Measurements from ENCODE around the gene BACE1. TPM values are rescaled to one million over a fixed set of nuclear protein-coding genes. Genes with fewer than 3 reads are reported as not detected.
"Not testable (repeated sequence)": the region's sequence is repeated elsewhere in the genome, so short reads cannot be mapped to it uniquely, and the experiment has no call there.

Gene BACE1
- polyA plus RNA-seq, 2 donors, result 4.9 to 6.9 TPM

GRCh38 chr11:117284053-117284452 lies 32.0 kb downstream of the BACE1 start:
- H3K4me3 ChIP-seq (ENCODE audit: low read depth in 1 of 2, low read length in 2 of 2), result no peak overlapping the region
- H3K27ac ChIP-seq (ENCODE audit: low read depth in 2 of 2, low read length in 1 of 2), result no peak overlapping the region
- peaks cover 2 to 5% of the 10 kb centered on the region in 2 donors for H3K4me1 ChIP-seq (ENCODE audit: control insufficient read depth in 2 of 2, insufficient read depth in 2 of 2, low read length in 1 of 2)
- no peaks in the 10 kb centered on the region for H3K27me3 ChIP-seq (ENCODE audit: control insufficient read depth in 1 of 2, insufficient read depth in 2 of 2, low read length in 2 of 2)
- H3K9me3 ChIP-seq (ENCODE audit: control insufficient read depth in 2 of 2, insufficient read depth in 1 of 2, low read depth in 1 of 2, low read length in 1 of 2), result no peaks in the 10 kb centered on the region
- WGBS, 2 donors, result 92 to 99% methylated on average over 2 of the region's 2 CpGs
- H3K36me3 ChIP-seq (ENCODE audit: control insufficient read depth in 2 of 2, insufficient read depth in 2 of 2, low read length in 1 of 2), result peaks cover 9 to 11% of the 10 kb centered on the region in 2 donors

GRCh38 chr11:117282956-117283355 lies 33.1 kb downstream of the BACE1 start:
- WGBS, 2 donors, result 89 to 91% methylated on average over 3 of the region's 3 CpGs
- no peaks in the 10 kb centered on the region for H3K27me3 ChIP-seq (ENCODE audit: control insufficient read depth in 1 of 2, insufficient read depth in 2 of 2, low read length in 2 of 2)
- peaks cover 9% of the 10 kb centered on the region in 2 donors for H3K36me3 ChIP-seq (ENCODE audit: control insufficient read depth in 2 of 2, insufficient read depth in 2 of 2, low read length in 1 of 2)
- H3K4me1 ChIP-seq (ENCODE audit: control insufficient read depth in 2 of 2, insufficient read depth in 2 of 2, low read length in 1 of 2), result peaks cover 2 to 5% of the 10 kb centered on the region in 2 donors
- no peak overlapping the region for H3K4me3 ChIP-seq (ENCODE audit: low read depth in 1 of 2, low read length in 2 of 2)
- no peaks in the 10 kb centered on the region for H3K9me3 ChIP-seq (ENCODE audit: control insufficient read depth in 2 of 2, insufficient read depth in 1 of 2, low read depth in 1 of 2, low read length in 1 of 2)
- H3K27ac ChIP-seq (ENCODE audit: low read depth in 2 of 2, low read length in 1 of 2), result no peak overlapping the region

GRCh38 chr11:117281869-117282268 lies 34.2 kb downstream of the BACE1 start:
- no peak overlapping the region for H3K27ac ChIP-seq (ENCODE audit: low read depth in 2 of 2, low read length in 1 of 2)

GRCh38 chr11:117281159-117281558 lies 34.9 kb downstream of the BACE1 start:
- Histone ChIP-seq H3K27ac (ENCODE audit: low read depth in 2 of 2, low read length in 1 of 2) (peak overlapping the region in 1 of 2 donors; percentile 6), H3K36me3 (ENCODE audit: control insufficient read depth in 2 of 2, insufficient read depth in 2 of 2, low read length in 1 of 2) (peaks cover 4 to 7% of the 10 kb centered on the region in 2 donors), H3K4me3 (ENCODE audit: low read depth in 1 of 2, low read length in 2 of 2) (no peak overlapping the region), H3K4me1 (ENCODE audit: control insufficient read depth in 2 of 2, insufficient read depth in 2 of 2, low read length in 1 of 2) (peaks cover 0 to 5% of the 10 kb centered on the region in 2 donors), H3K27me3 (ENCODE audit: control insufficient read depth in 1 of 2, insufficient read depth in 2 of 2, low read length in 2 of 2) (no peaks in the 10 kb centered on the region), H3K9me3 (ENCODE audit: control insufficient read depth in 2 of 2, insufficient read depth in 1 of 2, low read depth in 1 of 2, low read length in 1 of 2) (no peaks in the 10 kb centered on the region)
- 38 to 65% methylated on average over 6 of the region's 6 CpGs for WGBS, 2 donors

More at GRCh38 chr11:117281869-117282268, 34.2 kb downstream of the BACE1 start:
- Histone ChIP-seq H3K9me3 (ENCODE audit: control insufficient read depth in 2 of 2, insufficient read depth in 1 of 2, low read depth in 1 of 2, low read length in 1 of 2) (no peaks in the 10 kb centered on the region), H3K27me3 (ENCODE audit: control insufficient read depth in 1 of 2, insufficient read depth in 2 of 2, low read length in 2 of 2) (no peaks in the 10 kb centered on the region), H3K4me3 (ENCODE audit: low read depth in 1 of 2, low read length in 2 of 2) (no peak overlapping the region), H3K4me1 (ENCODE audit: control insufficient read depth in 2 of 2, insufficient read depth in 2 of 2, low read length in 1 of 2) (peaks cover 0 to 5% of the 10 kb centered on the region in 2 donors), H3K36me3 (ENCODE audit: control insufficient read depth in 2 of 2, insufficient read depth in 2 of 2, low read length in 1 of 2) (peaks cover 4 to 9% of the 10 kb centered on the region in 2 donors)
- 95 to 98% methylated on average over 7 of the region's 7 CpGs for WGBS, 2 donors

GRCh38 chr11:117279711-117280376 lies 36.2 kb downstream of the BACE1 start:
- Histone ChIP-seq H3K27me3 (ENCODE audit: control insufficient read depth in 1 of 2, insufficient read depth in 2 of 2, low read length in 2 of 2) (no peaks in the 10 kb centered on the region), H3K4me1 (ENCODE audit: control insufficient read depth in 2 of 2, insufficient read depth in 2 of 2, low read length in 1 of 2) (peaks cover 0 to 5% of the 10 kb centered on the region in 2 donors), H3K9me3 (ENCODE audit: control insufficient read depth in 2 of 2, insufficient read depth in 1 of 2, low read depth in 1 of 2, low read length in 1 of 2) (no peaks in the 10 kb centered on the region), H3K4me3 (ENCODE audit: low read depth in 1 of 2, low read length in 2 of 2) (no peak overlapping the region), H3K36me3 (ENCODE audit: control insufficient read depth in 2 of 2, insufficient read depth in 2 of 2, low read length in 1 of 2) (peaks cover 4% of the 10 kb centered on the region in 2 donors), H3K27ac (ENCODE audit: low read depth in 2 of 2, low read length in 1 of 2) (no peak overlapping the region)
- WGBS, 2 donors, result 76 to 80% methylated on average over 4 of the region's 4 CpGs

GRCh38 chr11:117278347-117278746 lies 37.7 kb downstream of the BACE1 start:
- Histone ChIP-seq H3K36me3 (ENCODE audit: control insufficient read depth in 2 of 2, insufficient read depth in 2 of 2, low read length in 1 of 2) (peaks cover 4% of the 10 kb centered on the region in 2 donors), H3K4me1 (ENCODE audit: control insufficient read depth in 2 of 2, insufficient read depth in 2 of 2, low read length in 1 of 2) (peaks cover 0 to 5% of the 10 kb centered on the region in 2 donors), H3K4me3 (ENCODE audit: low read depth in 1 of 2, low read length in 2 of 2) (no peak overlapping the region), H3K27ac (ENCODE audit: low read depth in 2 of 2, low read length in 1 of 2) (no peak overlapping the region), H3K27me3 (ENCODE audit: control insufficient read depth in 1 of 2, insufficient read depth in 2 of 2, low read length in 2 of 2) (no peaks in the 10 kb centered on the region), H3K9me3 (ENCODE audit: control insufficient read depth in 2 of 2, insufficient read depth in 1 of 2, low read depth in 1 of 2, low read length in 1 of 2) (no peaks in the 10 kb centered on the region)
- 94 to 96% methylated on average over 2 of the region's 2 CpGs for WGBS, 2 donors

GRCh38 chr11:117273550-117274289 lies 42.3 kb downstream of the BACE1 start:
- H3K9me3 ChIP-seq (ENCODE audit: control insufficient read depth in 2 of 2, insufficient read depth in 1 of 2, low read depth in 1 of 2, low read length in 1 of 2), result no peaks in the 10 kb centered on the region
- no peaks in the 10 kb centered on the region for H3K27me3 ChIP-seq (ENCODE audit: control insufficient read depth in 1 of 2, insufficient read depth in 2 of 2, low read length in 2 of 2)
- H3K27ac ChIP-seq (ENCODE audit: low read depth in 2 of 2, low read length in 1 of 2), result no peak overlapping the region
- H3K4me3 ChIP-seq (ENCODE audit: low read depth in 1 of 2, low read length in 2 of 2), result no peak overlapping the region
- H3K36me3 ChIP-seq (ENCODE audit: control insufficient read depth in 2 of 2, insufficient read depth in 2 of 2, low read length in 1 of 2), result no peaks in the 10 kb centered on the region
- WGBS, 2 donors, result 88 to 89% methylated on average over 9 of the region's 9 CpGs
- H3K4me1 ChIP-seq (ENCODE audit: control insufficient read depth in 2 of 2, insufficient read depth in 2 of 2, low read length in 1 of 2), result no peaks in the 10 kb centered on the region

GRCh38 chr11:117272175-117272574 lies 43.9 kb downstream of the BACE1 start:
- H3K27ac ChIP-seq (ENCODE audit: low read depth in 2 of 2, low read length in 1 of 2); H3K4me1 ChIP-seq (ENCODE audit: control insufficient read depth in 2 of 2, insufficient read depth in 2 of 2, low read length in 1 of 2); H3K36me3 ChIP-seq (ENCODE audit: control insufficient read depth in 2 of 2, insufficient read depth in 2 of 2, low read length in 1 of 2); H3K9me3 ChIP-seq (ENCODE audit: control insufficient read depth in 2 of 2, insufficient read depth in 1 of 2, low read depth in 1 of 2, low read length in 1 of 2); H3K4me3 ChIP-seq (ENCODE audit: low read depth in 1 of 2, low read length in 2 of 2); H3K27me3 ChIP-seq (ENCODE audit: control insufficient read depth in 1 of 2, insufficient read depth in 2 of 2, low read length in 2 of 2): not testable (repeated sequence)
- WGBS, 2 donors, result 92 to 97% methylated on average over 5 of the region's 5 CpGs

- no peaks in the 10 kb centered on the region for H3K36me3 ChIP-seq (ENCODE audit: control insufficient read depth in 2 of 2, insufficient read depth in 2 of 2, low read length in 1 of 2)
- 84 to 92% methylated on average over 4 of the region's 4 CpGs for WGBS, 2 donors
- H3K4me1 ChIP-seq (ENCODE audit: control insufficient read depth in 2 of 2, insufficient read depth in 2 of 2, low read length in 1 of 2), result no peaks in the 10 kb centered on the region
- no peak overlapping the region for H3K27ac ChIP-seq (ENCODE audit: low read depth in 2 of 2, low read length in 1 of 2)
- H3K27me3 ChIP-seq (ENCODE audit: control insufficient read depth in 1 of 2, insufficient read depth in 2 of 2, low read length in 2 of 2), result no peaks in the 10 kb centered on the region
- no peaks in the 10 kb centered on the region for H3K9me3 ChIP-seq (ENCODE audit: control insufficient read depth in 2 of 2, insufficient read depth in 1 of 2, low read depth in 1 of 2, low read length in 1 of 2)
- no peak overlapping the region for H3K4me3 ChIP-seq (ENCODE audit: low read depth in 1 of 2, low read length in 2 of 2)
These were observed 44.8 kb downstream of the BACE1 start for GRCh38 chr11:117271208-117271607.

All from esophagus (tissue), 2 donors.